Gastrocnemius medialis (tissue), 4 donors: Measurements from ENCODE around the gene GRAP2.

Source experiments
- CTCF ChIP-seq, 5 experiments: fragments of 450-650 bp in 3 of 5; fragments of 200-600 bp in 2 of 5; sonication (generic) in 2 of 5; IDR thresholded peaks in 4 of 5; conservative IDR thresholded peaks in 1 of 5; 1 replicate in 4 of 5; 2 replicates in 1 of 5; pipeline ENCODE4 v1.5.1; 2016 to 2019; ENCODE audit warnings: antibody characterized with exemption in 5 of 5, mild to moderate bottlenecking in 3 of 5, moderate library complexity in 3 of 5
- POLR2A ChIP-seq, 2 donors: fragments of 450-650 bp; IDR thresholded peaks; one replicate each; pipeline ENCODE4 v1.6.1; 2017; ENCODE audit warnings: antibody characterized with exemption in 2 of 2, mild to moderate bottlenecking in 2 of 2, moderate library complexity in 2 of 2

- TF ChIP-seq POLR2A (IDR thresholded peaks at IDR 0.05) (no peak), CTCF (IDR thresholded peaks at IDR 0.05 in 4 of 5, conservative IDR thresholded peaks at IDR 0.05 in 1 of 5) (no peak)
Measured at GRCh38 chr22:39901565-39902146, 772 bp downstream of the GRAP2 start.
